ENCODE measurements around the gene OR8B3.
"Not testable (repeated sequence)": the region's sequence is repeated elsewhere in the genome, so short reads cannot be mapped to it uniquely, and the experiment has no call there.

DNA sequence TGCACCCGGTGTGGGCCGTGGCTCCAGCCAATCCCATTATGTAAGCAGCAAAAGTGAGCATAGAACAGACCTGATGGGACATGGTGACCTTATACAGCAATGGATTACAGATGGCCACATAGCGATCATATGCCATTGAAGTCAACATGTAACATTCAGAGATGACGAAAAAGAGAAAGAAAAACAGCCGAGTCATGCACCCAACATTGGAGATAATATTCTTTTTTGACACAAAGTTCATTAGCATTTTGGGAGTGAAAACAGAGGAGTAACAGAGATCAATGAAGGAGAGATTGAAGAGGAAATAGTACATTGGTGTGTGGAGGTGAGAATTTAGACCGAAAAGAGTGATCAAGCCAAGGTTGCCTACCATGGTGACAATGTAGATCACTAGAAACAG, 16.0 kb downstream of the OR8B3 start:
- TF ChIP-seq POLR2A, CTCF (IDR thresholded peaks at IDR 0.05): not testable (repeated sequence)
